Astrocyte (in vitro differentiated cells and primary cell): ENCODE measurements around the gene TLR9. TPM values are rescaled to one million over a fixed set of nuclear protein-coding genes. Genes with fewer than 3 reads are reported as not detected.

ENCODE experiments used
- DNase-seq: peaks from one replicate; pipeline ENCODE4 v3.0.0-alpha.2; 2010; ENCODE audit warnings: low read depth
- FAIRE-seq: peaks from 2 replicates; lab custom pipeline; 2011; peaks lifted over from hg19 to GRCh38; lab: Jason Lieb, UNC
- H2AFZ ChIP-seq: 2 replicates; pipeline ENCODE4 v1.6.0; 2012; ENCODE audit warnings: low read depth, low read length, inconsistent platforms
- H3K27ac ChIP-seq: 2 replicates; pipeline ENCODE4 v1.5.1; 2011; ENCODE audit warnings: low read depth, low read length, inconsistent platforms
- H3K27me3 ChIP-seq: 2 replicates; pipeline ENCODE4 v1.6.0; 2011; ENCODE audit warnings: low read length, inconsistent platforms; ENCODE audit not compliant: insufficient read depth
- H3K36me3 ChIP-seq: 2 replicates; pipeline ENCODE4 v1.5.1; 2011; ENCODE audit warnings: low read length, inconsistent platforms; ENCODE audit not compliant: insufficient read depth
- H3K4me1 ChIP-seq: 2 replicates; pipeline ENCODE4 v1.5.1; 2011; ENCODE audit warnings: low read length, inconsistent platforms; ENCODE audit not compliant: insufficient read depth
- H3K4me2 ChIP-seq: 2 replicates; pipeline ENCODE4 v1.6.0; 2012; ENCODE audit warnings: low read length, inconsistent platforms
- H3K4me3 ChIP-seq: 2 replicates; pipeline ENCODE4 v1.5.1; 2011; ENCODE audit warnings: low read depth, mild to moderate bottlenecking, low read length, inconsistent platforms; ENCODE audit not compliant: insufficient read depth
- H3K79me2 ChIP-seq: 2 replicates; pipeline ENCODE4 v1.6.0; 2012; ENCODE audit warnings: mild to moderate bottlenecking, low read length, inconsistent platforms; ENCODE audit not compliant: insufficient read depth
- H3K9ac ChIP-seq: 2 replicates; pipeline ENCODE4 v1.6.0; 2012; ENCODE audit warnings: mild to moderate bottlenecking, low read length, inconsistent platforms
- H3K9me3 ChIP-seq: 2 replicates; pipeline ENCODE4 v1.5.1; 2012; ENCODE audit warnings: low read depth, mild to moderate bottlenecking, low read length, inconsistent platforms; ENCODE audit not compliant: insufficient read depth
- H4K20me1 ChIP-seq: 2 replicates; pipeline ENCODE4 v1.6.0; 2012; ENCODE audit warnings: low read length, inconsistent platforms; ENCODE audit not compliant: insufficient read depth
- H3K27ac Mint-ChIP-seq: one replicate; pipeline ENCODE4 v1.8.0; 2021; ENCODE audit warnings: mild to moderate bottlenecking, mixed read lengths; ENCODE audit not compliant: unreplicated experiment
- H3K27me3 Mint-ChIP-seq: one replicate; pipeline ENCODE4 v1.8.0; 2021; ENCODE audit warnings: low read depth, mixed read lengths; ENCODE audit not compliant: unreplicated experiment
- H3K36me3 Mint-ChIP-seq: one replicate; pipeline ENCODE4 v1.8.0; 2021; ENCODE audit warnings: low read depth, mixed read lengths; ENCODE audit not compliant: unreplicated experiment
- H3K4me1 Mint-ChIP-seq: one replicate; pipeline ENCODE4 v1.8.0; 2021; ENCODE audit warnings: low read depth, mixed read lengths; ENCODE audit not compliant: unreplicated experiment
- H3K4me3 Mint-ChIP-seq: one replicate; pipeline ENCODE4 v1.8.0; 2021; ENCODE audit warnings: mild to moderate bottlenecking, moderate library complexity, mixed read lengths; ENCODE audit not compliant: unreplicated experiment
- H3K9me3 Mint-ChIP-seq: one replicate; pipeline ENCODE4 v1.8.0; 2021; ENCODE audit warnings: mild to moderate bottlenecking, mixed read lengths; ENCODE audit not compliant: unreplicated experiment
- CTCF ChIP-seq: IDR thresholded peaks from 2 replicates; pipeline ENCODE4 v1.5.1; 2011; ENCODE audit warnings: low read depth, mild to moderate bottlenecking, inconsistent platforms, low read length, moderate library complexity; ENCODE audit not compliant: insufficient read depth
- EZH2 ChIP-seq: IDR thresholded peaks from 2 replicates; pipeline ENCODE4 v1.6.1; 2012; ENCODE audit warnings: mild to moderate bottlenecking, low read length, inconsistent platforms; ENCODE audit not compliant: insufficient read depth
- total RNA-seq: library from RNA; stranded (reverse); gene quantifications from 2 replicates; pipeline ENCODE4 v1.2.1, GENCODE V29; 2021

Gene TLR9
- total RNA-seq, 1 donor from 2014 or later = 0.25 TPM

GRCh38 chr3:52265387-52265786, 39.9 kb upstream of the TLR9 start:
- Mint-ChIP-seq H3K27ac (no peak overlapping the region), H3K4me1 (no peaks in the 10 kb centered on the region), H3K9me3 (no peaks in the 10 kb centered on the region), H3K36me3 (peaks cover 23% of the 10 kb centered on the region), H3K4me3 (no peak overlapping the region), H3K27me3 (no peaks in the 10 kb centered on the region)
- H3K4me1 ChIP-seq = no peaks in the 10 kb centered on the region
- H3K4me2 ChIP-seq = no peak overlapping the region
- H3K4me3 ChIP-seq = no peak overlapping the region
- DNase-seq (no peak), FAIRE-seq (no peak)
- H2AFZ ChIP-seq = no peak overlapping the region
- H3K27me3 ChIP-seq = no peaks in the 10 kb centered on the region
- TF ChIP-seq EZH2 (no peak), CTCF (no peak)
- no peak overlapping the region for H3K9ac ChIP-seq
- no peaks in the 10 kb centered on the region for H3K9me3 ChIP-seq
- H3K79me2 ChIP-seq = peaks cover 89% of the 10 kb centered on the region
- no peak overlapping the region for H3K27ac ChIP-seq
- H3K36me3 ChIP-seq = peaks cover 79% of the 10 kb centered on the region
- H4K20me1 ChIP-seq = peaks cover 90% of the 10 kb centered on the region

GRCh38 chr3:52262447-52262846, 37.0 kb upstream of the TLR9 start:
- no peak for TF ChIP-seq CTCF
- TF ChIP-seq EZH2 = no peak
- FAIRE-seq (no peak), DNase-seq (no peak)
- Histone ChIP-seq H3K4me1 (peaks cover 5% of the 10 kb centered on the region), H3K4me3 (no peak overlapping the region), H3K9me3 (no peaks in the 10 kb centered on the region), H3K27me3 (no peaks in the 10 kb centered on the region), H3K36me3 (peaks cover 78% of the 10 kb centered on the region), H3K27ac (no peak overlapping the region), H3K79me2 (peaks cover 70% of the 10 kb centered on the region), H2AFZ (no peak overlapping the region), H3K9ac (no peak overlapping the region), H4K20me1 (peaks cover 88% of the 10 kb centered on the region), H3K4me2 (no peak overlapping the region)
- H3K9me3 Mint-ChIP-seq = no peaks in the 10 kb centered on the region
- H3K4me3 Mint-ChIP-seq = no peak overlapping the region
- no peaks in the 10 kb centered on the region for H3K27me3 Mint-ChIP-seq
- no peak overlapping the region for H3K27ac Mint-ChIP-seq
- H3K36me3 Mint-ChIP-seq = peaks cover 34% of the 10 kb centered on the region
- H3K4me1 Mint-ChIP-seq = no peaks in the 10 kb centered on the region

- TF ChIP-seq EZH2 (no peak), CTCF (no peak)
- no peak overlapping the region for H3K27ac ChIP-seq
- no peak for DNase-seq
- H2AFZ ChIP-seq = no peak overlapping the region
- H3K27ac Mint-ChIP-seq = no peak overlapping the region
- no peak for FAIRE-seq
- no peaks in the 10 kb centered on the region for H3K9me3 ChIP-seq
- H3K4me1 ChIP-seq = peaks cover 5% of the 10 kb centered on the region
- no peak overlapping the region for H3K4me2 ChIP-seq
- peaks cover 93% of the 10 kb centered on the region for H4K20me1 ChIP-seq
- peaks cover 70% of the 10 kb centered on the region for H3K79me2 ChIP-seq
- H3K9ac ChIP-seq = no peak overlapping the region
- no peak overlapping the region for H3K4me3 Mint-ChIP-seq
- no peaks in the 10 kb centered on the region for H3K27me3 ChIP-seq
- no peaks in the 10 kb centered on the region for H3K4me1 Mint-ChIP-seq
- no peaks in the 10 kb centered on the region for H3K27me3 Mint-ChIP-seq
- H3K36me3 ChIP-seq = peaks cover 85% of the 10 kb centered on the region
- no peaks in the 10 kb centered on the region for H3K9me3 Mint-ChIP-seq
- H3K4me3 ChIP-seq = no peak overlapping the region
- H3K36me3 Mint-ChIP-seq = peaks cover 37% of the 10 kb centered on the region
Observed at GRCh38 chr3:52259448-52259847, 34.0 kb upstream of the TLR9 start.
